PC-3 (cell line): Measurements from ENCODE around the gene TAS1R3. TPM values are rescaled to one million over a fixed set of nuclear protein-coding genes. Genes with fewer than 3 reads are reported as not detected.

Experiments used
- ATAC-seq: fragments of 200-7000 bp; cut with Tn5 transposase; 2 replicates; pipeline ENCODE4 v1.9.1; 2020; ENCODE audit warnings: mild to moderate bottlenecking, moderate library complexity
- BruUV-seq: library from RNA; stranded (reverse); fragments of 400-500 nt; replicated peaks from 2 replicates; lab custom pipeline; 2021; lab: Mats Ljungman, UMichigan
- CTCF ChIA-PET: fragments of 300-600 bp; sonication (Branson Sonifier 250); formaldehyde crosslinking; loops from one replicate; lab custom pipeline; 2022; ENCODE audit warnings: antibody characterized with exemption; lab: Charles Lee
- POLR2A ChIA-PET: fragments of 300-600 bp; sonication (Branson Sonifier 250); formaldehyde crosslinking; loops from one replicate; lab custom pipeline; 2022; ENCODE audit warnings: antibody characterized with exemption; ENCODE audit not compliant: unreplicated experiment; lab: Charles Lee
- DNase-seq: peaks from one replicate; pipeline ENCODE4 v3.0.0-alpha.2; 2015
- H2AFZ ChIP-seq: fragments of 300-600 bp; sonication (generic); 2 replicates; pipeline ENCODE4 v1.6.0; 2016; ENCODE audit warnings: antibody characterized with exemption, low read length
- H3F3A ChIP-seq: fragments of 300-600 bp; sonication (generic); one replicate; pipeline ENCODE4 v1.6.0; 2017; ENCODE audit warnings: antibody characterized with exemption, low read length, control low read depth, mild to moderate bottlenecking; ENCODE audit not compliant: unreplicated experiment
- H3K27ac ChIP-seq: fragments of 300-600 bp; sonication (generic); 2 replicates; pipeline ENCODE4 v1.5.1; 2016; ENCODE audit warnings: mild to moderate bottlenecking, low read length
- H3K27me3 ChIP-seq: fragments of 300-600 bp; sonication (generic); 2 replicates; pipeline ENCODE4 v1.6.1; 2016; ENCODE audit warnings: low read length, mixed read lengths
- H3K36me3 ChIP-seq: fragments of 300-600 bp; sonication (generic); 2 replicates; pipeline ENCODE4 v1.6.1; 2016; ENCODE audit warnings: low read depth, mixed run types, low read length, mixed read lengths
- H3K4me1 ChIP-seq: fragments of 300-600 bp; sonication (generic); 2 replicates; pipeline ENCODE4 v1.5.1; 2016; ENCODE audit warnings: low read length; ENCODE audit not compliant: insufficient read depth
- H3K4me2 ChIP-seq: fragments of 300-600 bp; sonication (generic); 2 replicates; pipeline ENCODE4 v1.6.0; 2016; ENCODE audit warnings: low read length
- H3K4me3 ChIP-seq: fragments of 300-600 bp; sonication (generic); 2 replicates; pipeline ENCODE4 v1.5.1; 2016; ENCODE audit warnings: mild to moderate bottlenecking, low read length, mixed read lengths
- H3K79me2 ChIP-seq: fragments of 300-600 bp; sonication (generic); 2 replicates; pipeline ENCODE4 v1.6.1; 2017; ENCODE audit warnings: low read length, mixed read lengths
- H3K9ac ChIP-seq: fragments of 300-600 bp; sonication (generic); 2 replicates; pipeline ENCODE4 v1.6.0; 2016; ENCODE audit warnings: mild to moderate bottlenecking, low read length
- H3K9me2 ChIP-seq: fragments of 300-600 bp; sonication (generic); replicated peaks from 2 replicates; pipeline ENCODE4 v1.6.1; 2016; ENCODE audit warnings: mixed run types, low read length, mixed read lengths
- H3K9me3 ChIP-seq: fragments of 300-600 bp; sonication (generic); 2 replicates; pipeline ENCODE4 v1.6.1; 2016; ENCODE audit warnings: low read length, mixed read lengths
- H4K20me1 ChIP-seq: fragments of 300-600 bp; sonication (generic); 2 replicates; pipeline ENCODE4 v1.6.1; 2016; ENCODE audit warnings: low read length, mixed read lengths
- EZH2 ChIP-seq: fragments of 300-600 bp; sonication (generic); IDR thresholded peaks from one replicate; pipeline ENCODE4 v1.6.1; 2017; ENCODE audit warnings: antibody characterized with exemption, mild to moderate bottlenecking, low read length; ENCODE audit not compliant: unreplicated experiment
- EZH2phosphoT487 ChIP-seq: fragments of 300-600 bp; sonication (generic); IDR thresholded peaks from 2 replicates; pipeline ENCODE4 v1.6.1; 2018; ENCODE audit warnings: mild to moderate bottlenecking, antibody characterized with exemption, low read length, borderline replicate concordance
- intact Hi-C: fragments of 100-400 bp; cut with micrococcal nuclease; formaldehyde crosslinking; loops from 2 replicates; pipeline ENCODE4 v1.9.0; 2023
- total RNA-seq: library from RNA; depleted of rRNA; stranded (reverse); fragments of >200 nt; gene quantifications from 2 replicates; pipeline ENCODE4 v1.2.3, GENCODE V29; 2014
- TF ChIP-seq, protein P1 (sequence below): fragments of 300-600 bp; sonication (generic); conservative IDR thresholded peaks from 2 replicates; pipeline ENCODE4 v1.5.1; 2017; ENCODE audit warnings: antibody characterized with exemption, low read depth, mild to moderate bottlenecking, low read length

The TAS1R3 gene
- total RNA-seq, 1 experiment from 2014 or later, result 1.9 TPM

DNA sequence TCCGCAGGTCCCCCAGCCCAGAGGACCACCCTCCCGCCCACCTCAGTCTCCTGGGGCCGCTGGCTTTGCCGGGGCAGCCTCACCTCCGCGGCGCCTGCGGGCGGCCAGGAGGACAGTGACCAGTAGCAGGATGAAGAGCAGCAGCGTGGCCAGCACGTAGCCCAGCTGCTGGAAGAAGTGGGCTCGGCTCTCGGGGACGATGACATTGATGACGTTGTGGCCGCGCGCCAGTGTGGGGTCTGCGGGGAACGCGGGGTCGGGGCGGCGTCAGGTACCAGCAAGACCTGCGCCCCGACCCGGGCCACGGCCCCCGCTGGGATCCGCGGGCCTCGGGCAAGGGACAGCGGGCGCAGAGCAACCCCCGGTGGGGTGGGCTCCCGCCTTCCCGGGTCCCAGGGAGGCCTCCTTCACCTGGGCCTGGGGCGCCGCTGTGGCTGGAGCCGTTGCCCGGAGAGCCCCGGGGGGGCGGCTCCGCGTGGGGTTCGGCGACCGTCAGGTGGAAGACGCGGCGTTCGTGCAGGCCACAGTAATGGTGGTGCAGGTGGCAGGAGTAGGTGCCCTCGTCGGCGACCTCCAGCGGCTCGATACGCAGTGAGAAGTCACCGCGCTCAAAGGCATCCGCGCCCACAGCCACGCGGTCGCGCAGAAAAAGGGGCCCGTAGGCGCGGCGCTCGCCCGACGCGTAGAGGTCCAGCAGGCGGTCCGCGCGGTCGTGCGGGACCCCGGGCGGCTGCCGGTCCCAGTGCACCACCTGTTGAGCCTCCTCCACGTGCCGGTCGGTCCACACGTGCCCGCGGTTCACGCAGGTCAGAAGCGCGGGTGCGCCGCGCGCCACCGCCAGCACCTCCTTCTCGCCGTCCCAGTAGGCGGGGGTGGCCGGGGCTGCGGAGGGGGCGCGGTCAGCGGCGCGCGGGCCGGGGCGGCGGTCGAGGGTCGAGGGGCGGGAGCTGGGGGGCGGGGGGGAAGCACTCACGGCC is 23.5 kb downstream of the TAS1R3 start:
- no peaks in the 10 kb centered on the region for H3K36me3 ChIP-seq
- peak overlapping the region; percentile 78 for H3K4me2 ChIP-seq
- POLR2A ChIA-PET, result no interaction called here
- H2AFZ ChIP-seq, result no peak overlapping the region
- no peaks in the 10 kb centered on the region for H3K9me2 ChIP-seq
- H3K4me3 ChIP-seq, result peak overlapping the region; percentile 58
- H3K9ac ChIP-seq, result 0 out of 2 replicates have a peak overlapping the region, but pooled peaks have one; percentile 9
- no peaks in the 10 kb centered on the region for H3K27me3 ChIP-seq
- TF ChIP-seq EZH2phosphoT487 (no peak), EZH2 (no peak)
- TF ChIP-seq, protein P1, sequence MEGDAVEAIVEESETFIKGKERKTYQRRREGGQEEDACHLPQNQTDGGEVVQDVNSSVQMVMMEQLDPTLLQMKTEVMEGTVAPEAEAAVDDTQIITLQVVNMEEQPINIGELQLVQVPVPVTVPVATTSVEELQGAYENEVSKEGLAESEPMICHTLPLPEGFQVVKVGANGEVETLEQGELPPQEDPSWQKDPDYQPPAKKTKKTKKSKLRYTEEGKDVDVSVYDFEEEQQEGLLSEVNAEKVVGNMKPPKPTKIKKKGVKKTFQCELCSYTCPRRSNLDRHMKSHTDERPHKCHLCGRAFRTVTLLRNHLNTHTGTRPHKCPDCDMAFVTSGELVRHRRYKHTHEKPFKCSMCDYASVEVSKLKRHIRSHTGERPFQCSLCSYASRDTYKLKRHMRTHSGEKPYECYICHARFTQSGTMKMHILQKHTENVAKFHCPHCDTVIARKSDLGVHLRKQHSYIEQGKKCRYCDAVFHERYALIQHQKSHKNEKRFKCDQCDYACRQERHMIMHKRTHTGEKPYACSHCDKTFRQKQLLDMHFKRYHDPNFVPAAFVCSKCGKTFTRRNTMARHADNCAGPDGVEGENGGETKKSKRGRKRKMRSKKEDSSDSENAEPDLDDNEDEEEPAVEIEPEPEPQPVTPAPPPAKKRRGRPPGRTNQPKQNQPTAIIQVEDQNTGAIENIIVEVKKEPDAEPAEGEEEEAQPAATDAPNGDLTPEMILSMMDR, result no peak
- H3K4me1 ChIP-seq, result peaks cover 32% of the 10 kb centered on the region
- ATAC-seq (peak; percentile 5), DNase-seq (no peak)
- CTCF ChIA-PET, result interaction anchor here (0.6 kb wide), 1 partner anchor 45 kb away, joined by 3 read pairs; no protein-coding TSS in a partner anchor
- H3K27ac ChIP-seq, result no peak overlapping the region
- peaks cover 3% of the 10 kb centered on the region for H3F3A ChIP-seq
- intact Hi-C loops, result no loop called here
- H4K20me1 ChIP-seq, result no peaks in the 10 kb centered on the region
- BruUV-seq, result no TSS peak
- no peaks in the 10 kb centered on the region for H3K9me3 ChIP-seq
- H3K79me2 ChIP-seq, result peaks cover 15% of the 10 kb centered on the region

DNA sequence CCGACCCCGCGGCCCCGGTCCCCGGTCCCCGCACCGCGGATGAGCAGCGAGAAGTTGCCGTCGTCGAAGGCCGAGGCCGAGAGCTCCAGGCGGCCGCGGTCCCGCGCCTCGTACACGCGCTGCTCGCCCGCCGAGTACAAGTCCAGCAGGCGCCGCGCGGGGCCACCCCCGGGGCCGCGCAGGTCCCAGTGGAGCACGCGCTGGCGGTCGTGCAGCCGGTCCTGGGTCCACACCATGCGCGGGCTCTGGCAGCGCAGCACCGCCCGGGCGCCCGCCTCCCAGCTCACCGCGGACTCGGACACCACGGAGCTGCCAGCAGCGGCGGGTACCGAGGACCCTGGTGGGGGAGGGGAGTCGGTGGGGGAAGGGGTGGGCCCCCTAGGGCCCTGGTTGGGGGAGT is 24.3 kb downstream of the TAS1R3 start:
- Histone ChIP-seq H3K4me2 (peak overlapping the region; percentile 78), H3K4me1 (peaks cover 40% of the 10 kb centered on the region), H3K79me2 (peaks cover 15% of the 10 kb centered on the region), H3K9ac (no peak overlapping the region), H3K9me3 (no peaks in the 10 kb centered on the region), H3K9me2 (no peaks in the 10 kb centered on the region), H3K27ac (no peak overlapping the region), H3F3A (peaks cover 3% of the 10 kb centered on the region), H2AFZ (0 out of 2 replicates have a peak overlapping the region, but pooled peaks have one; percentile 32), H3K27me3 (no peaks in the 10 kb centered on the region), H3K36me3 (no peaks in the 10 kb centered on the region), H4K20me1 (no peaks in the 10 kb centered on the region), H3K4me3 (peak overlapping the region; percentile 58; the same call in 1 of the 2 replicates)
- POLR2A ChIA-PET, result no interaction called here
- DNase-seq, result peak; percentile 76
- no TSS peak for BruUV-seq
- ATAC-seq, result peak; percentile 43
- intact Hi-C loops, result no loop called here
- CTCF ChIA-PET, result no interaction called here
- TF ChIP-seq EZH2phosphoT487, result peak; percentile 81; the same call in 1 of the 2 replicates
- TF ChIP-seq, protein P1, result no peak
